Mononuclear cell (primary cell): ENCODE data around the gene LETM1. TPM values are rescaled to one million over a fixed set of nuclear protein-coding genes. Genes with fewer than 3 reads are reported as not detected.
"Not testable (repeated sequence)": the region's sequence is repeated elsewhere in the genome, so short reads cannot be mapped to it uniquely, and the experiment has no call there.

Experiments used
- H3K27me3 ChIP-seq: 2 replicates; pipeline ENCODE4 v1.6.0; 2011; ENCODE audit warnings: low read length, control low read depth; ENCODE audit not compliant: insufficient read depth
- H3K4me1 ChIP-seq: 2 replicates; pipeline ENCODE4 v1.5.1; 2011; ENCODE audit warnings: mild to moderate bottlenecking, low read length, control low read depth; ENCODE audit not compliant: insufficient read depth
- H3K4me3 ChIP-seq: 2 replicates; pipeline ENCODE4 v1.5.1; 2011; ENCODE audit warnings: mild to moderate bottlenecking, low read length, moderate library complexity
- H3K9me3 ChIP-seq: 2 replicates; pipeline ENCODE4 v1.5.1; 2011; ENCODE audit warnings: low read depth, mild to moderate bottlenecking, control low read depth, low read length
- total RNA-seq: library from RNA; depleted of rRNA; stranded (reverse); fragments of >200 nt; gene quantifications from one replicate; pipeline ENCODE4 v1.2.3, GENCODE V29; 2012

The LETM1 gene
- total RNA-seq, 1 donor = 16.0 TPM

DNA sequence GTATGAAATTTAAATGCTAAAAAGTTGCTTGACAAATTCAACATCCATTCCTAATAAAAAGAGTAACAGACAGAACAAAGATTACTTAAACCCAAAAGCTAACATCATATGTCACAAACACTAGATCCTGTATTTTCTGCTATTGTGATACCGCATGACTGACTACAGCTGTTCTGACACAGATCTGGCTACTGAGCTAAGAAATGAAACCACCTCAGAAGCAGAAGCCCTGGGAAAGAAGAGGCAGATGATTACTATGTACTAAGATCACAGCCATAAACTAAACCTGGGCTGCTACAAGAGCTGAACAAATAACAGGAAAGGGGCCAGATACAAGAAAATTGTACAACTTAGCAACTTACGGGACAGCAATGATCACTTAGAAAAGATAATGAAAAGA lies 9.4 kb downstream of the LETM1 start:
- no peaks in the 10 kb centered on the region for H3K4me1 ChIP-seq
- no peak overlapping the region for H3K4me3 ChIP-seq
- no peaks in the 10 kb centered on the region for H3K9me3 ChIP-seq
- H3K27me3 ChIP-seq = no peaks in the 10 kb centered on the region

GRCh38 chr4:1844618-1845017 lies 11.3 kb downstream of the LETM1 start:
- not testable (repeated sequence) for H3K27me3 ChIP-seq, H3K4me3 ChIP-seq, H3K9me3 ChIP-seq, H3K4me1 ChIP-seq

DNA sequence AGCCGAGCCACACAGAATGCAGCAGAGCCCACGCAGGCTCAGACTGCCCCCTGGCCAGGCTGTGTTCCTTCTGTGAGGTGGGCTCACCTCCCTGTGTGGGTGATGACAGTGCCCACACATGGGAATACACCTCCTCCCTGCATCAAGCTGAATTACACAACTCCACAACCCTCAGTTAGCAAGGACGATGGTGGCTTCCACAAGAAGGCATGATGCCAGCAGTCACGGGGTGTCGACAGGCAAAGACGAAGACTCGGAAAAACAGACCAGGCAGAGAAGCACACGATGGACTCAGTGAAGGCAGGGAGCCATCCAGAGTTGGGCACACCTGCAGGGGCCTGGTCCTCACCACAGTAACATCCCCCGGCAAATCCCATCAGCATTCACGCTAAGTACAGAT lies 12.1 kb downstream of the LETM1 start:
- H3K4me1 ChIP-seq = no peaks in the 10 kb centered on the region
- no peaks in the 10 kb centered on the region for H3K9me3 ChIP-seq
- H3K27me3 ChIP-seq = no peaks in the 10 kb centered on the region
- H3K4me3 ChIP-seq = no peak overlapping the region

DNA sequence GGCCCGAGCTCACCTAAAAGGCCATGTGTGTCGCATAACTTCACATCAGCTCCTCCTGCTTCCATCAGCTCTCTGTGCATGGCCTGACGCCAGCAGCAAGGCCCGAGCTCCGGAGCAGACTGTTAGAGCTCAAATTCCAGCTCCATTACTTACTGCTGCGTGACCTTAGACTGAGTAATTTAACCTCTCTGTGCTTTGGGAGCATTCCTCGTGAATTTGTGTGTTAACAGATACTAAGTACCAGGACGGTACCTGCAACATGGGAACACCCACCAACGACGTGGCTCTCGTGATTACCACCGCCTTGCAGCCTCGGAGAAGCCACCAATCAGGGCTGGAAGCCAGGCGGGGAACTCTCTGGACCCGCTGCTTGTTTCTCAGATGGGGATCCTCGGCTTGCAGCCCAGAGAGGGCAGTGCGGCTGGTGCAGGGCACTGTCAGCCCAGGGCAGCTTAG lies 12.9 kb downstream of the LETM1 start:
- Histone ChIP-seq H3K4me1 (no peaks in the 10 kb centered on the region), H3K9me3 (no peaks in the 10 kb centered on the region), H3K4me3 (no peak overlapping the region), H3K27me3 (no peaks in the 10 kb centered on the region)

GRCh38 chr4:1842339-1842895 lies 13.5 kb downstream of the LETM1 start:
- H3K4me1 ChIP-seq = no peaks in the 10 kb centered on the region
- H3K9me3 ChIP-seq = no peaks in the 10 kb centered on the region
- no peak overlapping the region for H3K4me3 ChIP-seq
- no peaks in the 10 kb centered on the region for H3K27me3 ChIP-seq

DNA sequence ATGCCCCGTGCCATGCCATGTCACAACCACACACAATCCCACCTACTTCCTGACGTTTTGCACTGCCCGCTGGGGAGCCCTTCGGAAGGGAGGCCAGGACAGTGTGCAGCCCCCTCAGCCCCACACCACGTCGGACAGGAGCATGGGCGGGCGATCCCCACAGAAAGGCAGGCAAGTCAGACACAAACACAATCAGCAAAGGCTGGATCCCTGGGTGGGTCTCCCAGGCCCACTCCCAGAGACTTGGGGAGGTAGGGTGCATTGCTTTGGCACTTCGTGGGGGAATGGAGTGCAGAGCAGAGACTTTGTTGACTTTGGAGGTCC lies 14.1 kb downstream of the LETM1 start:
- no peaks in the 10 kb centered on the region for H3K9me3 ChIP-seq
- H3K27me3 ChIP-seq = no peaks in the 10 kb centered on the region
- H3K4me1 ChIP-seq = no peaks in the 10 kb centered on the region
- H3K4me3 ChIP-seq = no peak overlapping the region

- no peaks in the 10 kb centered on the region for H3K27me3 ChIP-seq
- H3K9me3 ChIP-seq = no peaks in the 10 kb centered on the region
- no peaks in the 10 kb centered on the region for H3K4me1 ChIP-seq
- H3K4me3 ChIP-seq = no peak overlapping the region
Observed at GRCh38 chr4:1841201-1841886, 14.6 kb downstream of the LETM1 start.

DNA sequence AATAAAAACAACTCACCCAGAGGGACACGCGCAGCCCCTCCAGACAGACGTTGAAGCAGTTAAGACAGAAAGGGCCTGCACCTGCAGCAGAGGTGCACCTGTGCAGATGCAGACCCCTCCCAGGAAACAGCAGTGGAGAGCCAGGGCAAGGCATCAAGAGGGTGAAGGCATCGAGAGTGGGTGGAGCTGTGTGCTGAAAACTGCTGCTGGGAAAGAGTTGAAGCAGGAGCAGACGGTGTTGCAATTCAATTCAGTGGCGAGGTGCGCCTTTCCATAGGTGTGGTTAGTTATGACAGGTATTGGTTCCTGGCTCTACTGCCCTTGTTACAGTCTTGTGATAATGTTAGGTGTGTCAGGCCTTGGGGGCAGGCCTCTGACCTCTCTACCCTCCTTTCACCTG lies 16.7 kb downstream of the LETM1 start:
- Histone ChIP-seq H3K4me3 (no peak overlapping the region), H3K4me1 (no peaks in the 10 kb centered on the region), H3K27me3 (no peaks in the 10 kb centered on the region), H3K9me3 (no peaks in the 10 kb centered on the region)

DNA sequence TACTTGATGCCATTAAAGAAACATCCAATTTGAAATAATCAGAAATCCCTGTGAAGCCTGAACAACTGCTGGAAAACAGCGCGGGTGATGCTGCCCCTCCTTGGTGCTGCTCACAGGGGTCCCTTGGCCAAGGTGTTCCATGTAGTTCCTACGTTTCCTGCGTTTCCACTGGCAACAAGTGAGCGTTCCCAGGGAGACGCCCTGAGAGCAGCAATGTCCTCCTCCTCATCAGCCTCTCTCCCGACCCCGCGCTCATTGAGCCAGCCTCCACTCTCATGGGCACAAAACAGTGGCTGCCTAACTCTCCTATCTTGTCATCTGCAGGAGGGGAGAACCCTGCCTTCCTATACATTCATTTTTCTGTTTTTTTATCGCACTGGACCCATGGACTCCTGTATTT lies 18.9 kb downstream of the LETM1 start:
- H3K27me3 ChIP-seq = no peaks in the 10 kb centered on the region
- H3K9me3 ChIP-seq = no peaks in the 10 kb centered on the region
- H3K4me1 ChIP-seq = no peaks in the 10 kb centered on the region
- no peak overlapping the region for H3K4me3 ChIP-seq

DNA sequence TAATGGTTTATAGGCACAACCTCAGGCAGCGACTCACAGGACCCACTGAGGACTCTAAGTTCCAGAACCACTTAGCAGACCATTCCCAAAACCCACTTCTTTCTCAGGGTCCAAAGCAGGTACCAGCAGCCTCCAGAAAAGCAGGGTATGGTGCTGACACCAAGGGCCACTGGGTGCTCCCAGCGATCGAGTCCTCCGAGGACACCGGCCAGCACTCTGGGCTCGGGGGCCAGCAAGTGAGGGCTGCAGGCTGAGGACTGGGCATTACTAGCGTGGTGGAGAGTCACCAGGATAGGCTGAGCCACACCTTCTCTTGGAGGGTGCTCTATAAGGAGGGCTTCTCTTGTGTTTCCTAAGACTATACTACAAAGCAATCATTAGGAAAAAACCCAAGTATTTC lies 19.3 kb downstream of the LETM1 start:
- Histone ChIP-seq H3K27me3 (no peaks in the 10 kb centered on the region), H3K9me3 (no peaks in the 10 kb centered on the region), H3K4me3 (no peak overlapping the region), H3K4me1 (no peaks in the 10 kb centered on the region)

DNA sequence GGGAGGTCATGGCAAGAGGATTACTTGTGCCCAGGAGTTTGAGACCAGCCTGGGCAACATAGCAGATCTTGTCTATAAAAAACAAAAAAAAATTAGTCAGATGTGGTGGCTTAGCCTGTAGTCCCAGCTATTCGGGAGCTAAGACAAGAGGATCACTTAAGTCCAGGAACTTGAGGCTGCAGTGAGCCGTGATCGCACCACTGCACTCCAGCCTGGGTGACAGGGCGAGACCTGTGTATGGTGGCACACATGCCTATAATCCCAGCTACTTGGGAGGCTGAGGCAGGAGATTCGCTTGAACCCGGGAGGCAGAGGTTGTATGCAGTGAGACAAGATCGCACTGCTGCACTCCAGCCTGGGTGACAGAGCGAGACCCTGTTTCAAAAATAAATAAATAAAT lies 20.1 kb downstream of the LETM1 start:
- not testable (repeated sequence) for H3K27me3 ChIP-seq, H3K4me3 ChIP-seq, H3K9me3 ChIP-seq, H3K4me1 ChIP-seq

DNA sequence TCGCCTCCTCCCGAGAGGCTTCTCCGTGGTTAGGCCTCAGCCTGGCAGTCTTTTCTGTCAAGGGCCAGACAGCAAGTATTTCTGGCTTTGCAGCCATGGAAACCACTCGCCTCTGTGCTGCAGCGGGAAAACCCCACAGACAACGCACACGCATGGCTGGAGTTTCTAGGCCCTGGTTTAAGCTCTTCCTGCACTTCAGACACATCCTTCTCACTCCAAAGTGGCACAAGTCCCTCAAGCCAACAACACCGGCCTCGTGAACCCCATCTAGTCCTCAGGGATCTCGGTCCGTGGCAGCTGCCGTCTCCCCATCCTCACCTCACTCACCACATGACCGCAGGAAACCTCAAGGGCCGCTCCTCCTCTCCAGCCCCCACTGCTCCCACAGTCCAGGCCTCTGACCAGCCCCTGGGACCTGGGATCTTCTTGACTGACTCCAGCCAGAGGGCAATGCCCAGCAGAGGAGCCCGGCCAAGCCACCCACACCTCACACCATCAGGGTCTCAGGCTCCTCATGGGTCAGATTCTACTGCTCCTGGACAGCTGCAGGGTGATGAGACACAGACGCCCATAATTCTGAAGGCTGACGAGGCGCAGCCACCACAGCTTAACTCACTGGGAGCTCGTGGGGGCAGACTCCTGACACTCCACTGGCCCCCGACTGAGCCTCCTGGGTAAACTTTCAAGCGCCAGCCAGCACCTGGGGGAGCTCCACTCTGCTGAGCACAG lies 21.7 kb downstream of the LETM1 start:
- H3K4me3 ChIP-seq = no peak overlapping the region
- no peaks in the 10 kb centered on the region for H3K4me1 ChIP-seq
- H3K27me3 ChIP-seq = no peaks in the 10 kb centered on the region
- no peaks in the 10 kb centered on the region for H3K9me3 ChIP-seq

- Histone ChIP-seq H3K9me3 (no peaks in the 10 kb centered on the region), H3K27me3 (no peaks in the 10 kb centered on the region)
Observed at GRCh38 chr4:1833307-1834046, 22.5 kb downstream of the LETM1 start.

DNA sequence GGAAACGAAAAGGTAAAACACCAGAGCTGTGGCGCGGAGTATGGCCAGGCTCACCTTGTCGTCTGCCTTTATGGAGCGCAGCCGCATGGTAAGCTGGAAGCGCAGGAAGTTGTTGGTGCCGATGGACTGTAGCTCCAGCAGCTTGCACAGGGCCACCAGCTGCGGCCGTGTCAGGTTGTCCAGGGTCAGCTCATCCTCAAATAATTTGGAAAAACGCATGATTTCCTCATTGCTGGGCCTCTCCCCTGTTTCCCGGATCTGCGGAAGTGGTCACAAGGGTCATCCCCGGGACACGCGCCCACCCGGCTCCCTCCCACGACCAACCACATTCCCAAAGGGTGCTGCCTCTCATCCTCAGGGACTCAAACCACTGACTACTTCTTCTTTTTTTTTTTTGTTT lies 23.3 kb downstream of the LETM1 start:
- Histone ChIP-seq H3K4me3 (no peak overlapping the region), H3K27me3 (no peaks in the 10 kb centered on the region), H3K4me1 (no peaks in the 10 kb centered on the region), H3K9me3 (no peaks in the 10 kb centered on the region)

More at GRCh38 chr4:1833307-1834046, 22.5 kb downstream of the LETM1 start:
- H3K4me1 ChIP-seq = no peaks in the 10 kb centered on the region
- no peak overlapping the region for H3K4me3 ChIP-seq

DNA sequence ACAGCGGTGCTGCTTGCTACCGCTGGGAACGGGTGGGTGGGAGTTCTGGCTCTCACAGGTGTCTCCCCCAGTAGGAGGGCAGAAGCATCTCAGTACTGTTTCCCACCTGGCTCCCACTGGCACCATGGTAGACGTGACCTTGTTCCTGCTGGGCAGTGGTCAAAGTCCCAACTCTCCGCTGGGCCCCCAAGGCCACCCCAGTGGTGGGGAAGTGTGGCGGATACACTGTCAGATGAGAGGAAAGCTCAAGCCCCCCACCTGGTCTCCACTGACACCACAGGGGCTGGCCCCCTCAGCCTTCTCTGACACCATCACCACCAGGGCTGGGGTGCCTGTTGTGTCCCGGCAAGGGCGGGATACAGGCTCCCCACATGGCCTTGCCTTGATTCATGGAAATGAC lies 24.6 kb downstream of the LETM1 start:
- no peaks in the 10 kb centered on the region for H3K9me3 ChIP-seq
- no peak overlapping the region for H3K4me3 ChIP-seq
- H3K27me3 ChIP-seq = no peaks in the 10 kb centered on the region
- no peaks in the 10 kb centered on the region for H3K4me1 ChIP-seq
